GM18519 (cell line): Measurements from ENCODE around the gene TLK1.

Experiments
- ATAC-seq: cut with Tn5 transposase; IDR thresholded peaks from one replicate; pipeline ENCODE4 v1.9.1; 2021; ENCODE audit warnings: mild to moderate bottlenecking, moderate library complexity; ENCODE audit not compliant: unreplicated experiment, low FRiP score

Gene TLK1

GRCh38 chr2:170971071-170971470 lies 189.6 kb downstream of the TLK1 start:
- no peak for ATAC-seq

GRCh38 chr2:170969872-170970496 lies 190.7 kb downstream of the TLK1 start:
- ATAC-seq, result no peak

GRCh38 chr2:170969030-170969429 lies 191.7 kb downstream of the TLK1 start:
- ATAC-seq, result no peak

GRCh38 chr2:170968205-170969003 lies 192.3 kb downstream of the TLK1 start:
- ATAC-seq, result no peak

GRCh38 chr2:170967553-170967952 lies 193.1 kb downstream of the TLK1 start:
- no peak for ATAC-seq

- ATAC-seq, result no peak
Observed at GRCh38 chr2:170966648-170967396, 193.9 kb downstream of the TLK1 start.

- ATAC-seq, result no peak
Observed at GRCh38 chr2:170965446-170966225, 195.1 kb downstream of the TLK1 start.

GRCh38 chr2:170963386-170963785 lies 197.3 kb downstream of the TLK1 start:
- ATAC-seq, result no peak

GRCh38 chr2:170953941-170954340 lies 206.8 kb downstream of the TLK1 start:
- no peak for ATAC-seq

- peak; percentile 75 for ATAC-seq
Observed at GRCh38 chr2:170950221-170950761, 210.4 kb downstream of the TLK1 start.

- ATAC-seq, result no peak
Observed at GRCh38 chr2:170949415-170949814, 211.3 kb downstream of the TLK1 start.

GRCh38 chr2:170944545-170944944 lies 216.1 kb downstream of the TLK1 start:
- ATAC-seq, result no peak

GRCh38 chr2:170943596-170943995 lies 217.1 kb downstream of the TLK1 start:
- no peak for ATAC-seq

- no peak for ATAC-seq
Observed at GRCh38 chr2:170943041-170943440, 217.7 kb downstream of the TLK1 start.

- ATAC-seq, result no peak
Observed at GRCh38 chr2:170942615-170943014, 218.1 kb downstream of the TLK1 start.
